H7 (cell line): Measurements from ENCODE around the gene RORC. TPM values are rescaled to one million over a fixed set of nuclear protein-coding genes. Genes with fewer than 3 reads are reported as not detected.
"Not testable (repeated sequence)": the region's sequence is repeated elsewhere in the genome, so short reads cannot be mapped to it uniquely, and the experiment has no call there.

Experiments used
- DNase-seq: peaks from one replicate; pipeline ENCODE4 v3.0.0; 2012
- H3K27me3 ChIP-seq: 2 replicates; pipeline ENCODE4 v1.6.0; 2011; ENCODE audit warnings: mild to moderate bottlenecking, low read length; ENCODE audit not compliant: control insufficient read depth, insufficient read depth
- H3K36me3 ChIP-seq: replicated peaks from 2 replicates; pipeline ENCODE4 v1.5.1; 2011; ENCODE audit warnings: low read length; ENCODE audit not compliant: control insufficient read depth, insufficient read depth
- H3K4me3 ChIP-seq: 2 replicates; pipeline ENCODE4 v1.5.1; 2011; ENCODE audit warnings: low read depth, mild to moderate bottlenecking, control low read depth, low read length, moderate library complexity; ENCODE audit not compliant: insufficient read depth
- total RNA-seq: library from RNA; depleted of rRNA; stranded (reverse); fragments of >200 nt; shearing (Covaris generic); gene quantifications from 2 replicates; pipeline ENCODE4 v1.2.3, GENCODE V29; 2014

RORC gene
- total RNA-seq, 1 experiment from 2014 or later: 0.42 TPM

- Histone ChIP-seq H3K36me3 (no peaks in the 10 kb centered on the region), H3K4me3 (no peak overlapping the region), H3K27me3 (peaks cover 16% of the 10 kb centered on the region; the same call in 1 of the 2 replicates)
- no peak for DNase-seq
Measured at GRCh38 chr1:151798571-151798970, 33.0 kb downstream of the RORC start.

- H3K36me3 ChIP-seq: no peaks in the 10 kb centered on the region
- H3K27me3 ChIP-seq: peaks cover 14% of the 10 kb centered on the region; the same call in 1 of the 2 replicates
- peak; percentile 74 for DNase-seq
- peak overlapping the region; percentile 75 for H3K4me3 ChIP-seq
Measured at GRCh38 chr1:151790940-151791651, 40.5 kb downstream of the RORC start.

DNA sequence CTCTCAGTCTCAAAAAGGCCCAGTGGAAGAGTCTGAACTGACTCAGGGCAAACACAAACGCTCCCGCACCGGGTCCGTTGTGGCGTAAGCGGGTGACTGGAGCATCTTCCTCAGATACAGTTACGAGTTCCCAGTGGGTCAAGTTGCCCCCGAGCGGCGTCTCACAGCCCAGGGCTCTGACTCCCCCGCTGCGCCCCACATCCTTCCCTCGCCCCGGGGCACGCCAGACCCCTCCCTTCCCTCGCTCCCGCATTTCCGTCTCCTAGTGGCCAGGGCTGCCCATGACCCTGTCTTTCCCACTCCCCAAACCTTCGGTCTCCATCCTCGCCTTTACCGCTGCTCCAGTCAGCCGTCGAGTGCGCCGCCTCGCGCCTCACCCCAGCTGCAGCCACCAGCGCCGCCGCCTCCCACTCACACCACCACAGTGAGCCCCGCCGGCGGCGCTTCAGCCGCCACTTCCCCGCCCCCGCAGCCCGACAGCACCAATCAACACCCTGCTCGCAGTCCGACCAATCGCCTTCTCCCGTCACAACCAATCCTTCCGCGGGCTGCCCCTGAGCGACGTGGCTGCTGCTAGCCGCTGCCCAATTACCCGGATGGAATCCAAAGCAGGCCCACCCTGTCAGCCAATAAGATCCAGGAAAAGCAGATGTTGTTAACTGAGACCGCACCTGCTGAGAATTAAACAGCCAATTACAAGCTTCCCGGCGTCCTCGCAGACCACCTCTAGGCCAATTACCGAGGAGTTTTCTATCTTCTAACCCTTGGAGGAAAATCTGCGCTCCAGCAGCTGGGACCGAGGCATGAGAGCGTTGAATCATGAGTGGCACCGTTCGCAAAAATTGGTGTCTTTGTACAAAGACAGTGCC is 41.3 kb downstream of the RORC start, which contains the start of gene TDRKH:
TDRKH (minus strand) TSS at position 430 of the 869 bp plus-strand sequence. CDS start 7,478 bp downstream, outside the sequence.
- peak within 1 kb of the TSS; percentile 83 for H3K4me3 ChIP-seq
- peak; percentile 99 for DNase-seq
- H3K27me3 ChIP-seq: peaks cover 12% of the 10 kb centered on the region; the same call in 1 of the 2 replicates
- H3K36me3 ChIP-seq: no peaks in the 10 kb centered on the region

DNA sequence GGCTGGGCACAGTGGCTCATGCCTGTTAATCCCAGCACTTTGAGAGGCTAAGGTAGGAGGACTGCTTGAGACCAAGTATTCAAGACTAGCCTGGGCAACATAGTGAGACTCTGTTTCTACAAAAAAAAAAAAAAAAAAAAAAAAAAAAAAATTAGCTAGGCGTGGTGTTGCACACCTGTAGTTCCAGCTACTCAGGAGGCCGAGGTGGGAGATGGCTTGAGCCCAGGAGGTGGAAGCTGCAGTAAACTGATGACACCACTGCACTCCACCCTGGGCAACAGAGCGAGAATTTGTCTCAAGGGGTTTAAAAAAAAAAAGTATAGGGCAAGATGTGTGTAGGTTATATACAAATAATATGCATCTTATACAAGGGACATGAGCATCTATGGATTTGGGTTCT is 43.9 kb downstream of the RORC start:
- Histone ChIP-seq H3K27me3 (peaks cover 12% of the 10 kb centered on the region; the same call in 1 of the 2 replicates), H3K36me3 (no peaks in the 10 kb centered on the region), H3K4me3 (no peak overlapping the region)
- DNase-seq: no peak

DNA sequence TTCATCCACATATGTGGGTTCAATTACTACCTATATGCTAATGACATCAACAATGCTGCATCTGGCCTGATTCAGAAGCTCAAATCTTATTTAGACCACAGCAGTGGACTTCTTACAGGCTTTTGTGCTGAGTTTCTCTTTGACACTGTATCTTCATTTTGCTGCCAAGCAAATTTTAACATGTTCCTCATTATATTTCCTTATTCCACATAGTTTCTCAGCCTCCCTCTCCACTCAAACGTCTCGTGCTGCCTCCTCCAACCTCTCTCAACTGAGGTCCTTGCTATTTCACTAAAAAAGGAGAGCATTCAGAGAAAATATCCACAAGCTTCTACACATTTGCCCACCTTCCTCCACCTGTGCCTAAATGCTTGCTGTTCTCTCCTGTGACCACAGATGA is 47.8 kb downstream of the RORC start:
- Histone ChIP-seq H3K27me3 (no peaks in the 10 kb centered on the region; the same call in 1 of the 2 replicates), H3K36me3 (peaks cover 2% of the 10 kb centered on the region), H3K4me3 (no peak overlapping the region)
- DNase-seq: no peak

DNA sequence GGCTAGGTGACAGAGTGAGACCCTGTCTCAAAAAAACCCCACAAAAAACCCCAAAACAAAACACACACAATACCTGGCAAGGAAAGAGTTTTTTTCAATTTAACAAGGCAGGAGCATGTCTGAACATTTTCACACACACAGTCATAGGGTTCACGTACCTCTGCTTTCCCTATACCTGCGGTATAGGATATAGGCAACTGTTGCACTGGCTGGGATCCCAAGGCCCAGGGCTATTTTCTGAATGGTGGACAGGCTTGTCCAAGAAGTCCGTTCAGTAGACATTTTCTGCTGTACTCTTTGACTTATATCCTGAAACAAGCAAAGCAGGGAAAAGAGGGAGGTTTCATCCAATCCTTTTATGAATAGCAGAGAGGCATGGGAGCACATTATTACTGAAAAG is 48.9 kb downstream of the RORC start:
- DNase-seq: no peak
- Histone ChIP-seq H3K36me3 (peaks cover 5% of the 10 kb centered on the region), H3K4me3 (no peak overlapping the region), H3K27me3 (no peaks in the 10 kb centered on the region; the same call in 1 of the 2 replicates)

DNA sequence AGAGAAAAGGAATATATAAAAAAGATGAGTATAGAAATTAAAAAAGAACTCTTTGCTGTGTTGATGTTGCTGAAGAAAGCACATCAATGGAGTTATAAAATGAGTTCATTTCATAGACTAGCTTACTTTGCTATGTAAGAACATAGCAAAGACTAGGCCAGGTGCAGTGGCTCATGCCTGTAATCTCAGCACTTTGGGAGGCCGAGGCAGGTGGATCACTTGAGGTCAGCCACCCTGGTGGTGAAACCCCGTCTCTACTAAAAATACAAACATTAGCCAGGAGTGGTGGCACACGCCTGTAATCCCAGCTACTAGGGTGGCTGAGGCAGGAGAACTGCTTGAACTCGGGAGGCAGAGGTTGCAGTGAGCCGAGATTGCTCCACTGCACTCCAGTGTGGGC is 49.6 kb downstream of the RORC start:
- H3K4me3 ChIP-seq, H3K36me3 ChIP-seq, DNase-seq, H3K27me3 ChIP-seq: not testable (repeated sequence)

GRCh38 chr1:151780736-151781135 is 50.9 kb downstream of the RORC start:
- DNase-seq, H3K4me3 ChIP-seq, H3K27me3 ChIP-seq, H3K36me3 ChIP-seq: not testable (repeated sequence)

DNA sequence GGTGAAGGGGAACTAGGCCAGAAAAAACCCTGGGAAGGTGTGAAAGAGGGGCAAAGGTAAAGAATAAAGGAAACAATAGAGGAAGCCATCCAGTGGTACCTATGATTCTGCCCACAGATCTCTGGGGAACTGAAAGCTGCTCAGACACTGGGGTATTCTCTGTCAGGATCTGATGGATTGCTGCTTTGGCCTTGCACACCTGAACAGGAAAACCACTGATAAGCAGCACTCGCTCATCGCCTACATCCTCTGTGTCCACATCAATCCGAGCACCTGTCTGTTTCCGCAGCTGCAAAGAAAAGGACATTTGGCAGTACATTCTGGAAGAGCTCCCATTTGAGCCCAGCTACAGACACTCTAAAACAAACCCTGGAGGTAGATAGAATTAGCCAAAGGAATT is 51.8 kb downstream of the RORC start:
- no peak for DNase-seq
- H3K4me3 ChIP-seq: no peak overlapping the region
- no peaks in the 10 kb centered on the region; the same call in 1 of the 2 replicates for H3K27me3 ChIP-seq
- peaks cover 10% of the 10 kb centered on the region for H3K36me3 ChIP-seq

DNA sequence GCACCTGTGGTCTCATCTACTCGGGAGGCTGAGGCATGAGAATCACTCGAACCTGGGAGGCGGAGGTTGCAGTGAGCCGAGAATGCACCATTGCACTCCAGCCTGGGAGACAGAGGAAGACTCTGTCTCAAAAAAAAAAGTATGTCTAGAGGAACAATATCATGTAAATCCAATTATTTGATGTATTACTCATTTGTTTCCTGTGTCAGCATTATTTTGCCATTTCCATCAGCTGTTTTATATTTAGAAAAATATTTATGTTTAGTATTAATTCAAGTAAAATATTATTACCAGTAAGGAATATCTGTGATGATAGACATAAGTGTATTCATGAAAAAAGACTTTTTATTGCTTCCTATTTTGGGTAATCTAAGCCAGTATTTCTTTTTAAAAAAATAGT is 54.3 kb downstream of the RORC start:
- no peak overlapping the region for H3K4me3 ChIP-seq
- DNase-seq: no peak
- no peaks in the 10 kb centered on the region for H3K27me3 ChIP-seq
- peaks cover 11% of the 10 kb centered on the region for H3K36me3 ChIP-seq

- no peak overlapping the region for H3K4me3 ChIP-seq
- no peaks in the 10 kb centered on the region for H3K27me3 ChIP-seq
- no peak for DNase-seq
- H3K36me3 ChIP-seq: peaks cover 11% of the 10 kb centered on the region
Measured at GRCh38 chr1:151776665-151777062, 54.9 kb downstream of the RORC start.

DNA sequence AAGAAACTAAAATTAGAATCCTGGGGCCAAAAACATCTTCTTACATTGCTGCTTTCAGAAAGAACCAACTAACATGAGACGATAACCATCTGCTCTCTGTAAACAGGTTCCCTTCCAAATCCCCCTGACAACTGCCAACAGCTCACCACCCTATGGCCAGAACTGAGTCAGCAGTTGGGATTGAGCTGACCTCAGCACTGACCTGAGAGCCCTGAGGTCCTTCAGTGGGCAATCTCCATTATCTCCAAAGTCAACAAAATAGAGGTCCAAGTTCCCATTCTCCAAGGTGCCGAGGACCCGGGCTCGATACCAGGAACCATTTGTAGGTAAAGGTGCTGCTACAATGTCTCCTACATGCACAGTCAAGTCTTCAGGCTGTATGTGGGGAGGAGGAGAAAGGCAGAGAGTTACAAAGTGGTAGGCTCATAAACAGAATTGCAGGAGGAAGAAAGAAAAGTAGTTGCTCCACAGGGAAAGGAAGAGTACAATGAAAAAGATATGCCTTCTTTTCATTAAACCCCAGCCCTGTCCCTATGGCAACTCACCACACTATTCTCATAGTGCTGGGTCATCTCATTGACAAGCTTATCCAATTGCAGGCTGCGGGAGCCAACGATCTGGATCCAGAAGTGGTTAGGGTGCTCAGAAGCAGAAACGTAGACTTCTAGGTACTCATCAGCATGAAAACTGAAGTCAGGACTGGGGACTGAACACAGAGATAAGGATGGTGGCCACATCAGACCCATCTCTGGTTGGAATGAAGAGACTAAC is 55.5 kb downstream of the RORC start:
- H3K27me3 ChIP-seq: no peaks in the 10 kb centered on the region
- H3K36me3 ChIP-seq: peaks cover 11% of the 10 kb centered on the region
- DNase-seq: no peak
- H3K4me3 ChIP-seq: no peak overlapping the region

GRCh38 chr1:151774256-151774922 is 57.2 kb downstream of the RORC start:
- no peak for DNase-seq
- Histone ChIP-seq H3K27me3 (no peaks in the 10 kb centered on the region), H3K36me3 (peaks cover 9% of the 10 kb centered on the region), H3K4me3 (no peak overlapping the region)

DNA sequence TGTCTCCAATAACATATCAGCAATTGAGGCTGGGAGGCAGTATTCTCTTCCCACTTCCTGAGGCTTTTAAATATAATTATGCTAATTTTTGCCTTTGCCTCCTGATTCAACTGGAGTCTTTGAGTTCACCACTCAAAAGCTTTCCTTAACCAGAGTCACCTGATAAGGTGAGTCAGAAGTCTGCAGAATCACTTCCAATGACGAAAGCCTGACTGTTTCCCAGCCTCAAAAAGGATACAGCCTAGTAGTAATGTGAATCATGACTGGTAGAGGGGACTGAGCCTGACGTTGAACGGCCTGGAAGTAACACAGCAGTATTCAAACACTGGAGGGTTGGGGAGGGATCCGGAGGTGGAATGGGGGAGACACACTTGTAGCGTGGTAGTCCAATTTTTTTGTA is 57.9 kb downstream of the RORC start:
- no peak for DNase-seq
- peaks cover 8% of the 10 kb centered on the region for H3K36me3 ChIP-seq
- H3K4me3 ChIP-seq: no peak overlapping the region
- no peaks in the 10 kb centered on the region for H3K27me3 ChIP-seq
